GM21786 (cell line): Measurements from ENCODE around the gene PCLAF.
"Not testable (repeated sequence)": the region's sequence is repeated elsewhere in the genome, so short reads cannot be mapped to it uniquely, and the experiment has no call there.

ENCODE experiments used
- ATAC-seq: cut with Tn5 transposase; IDR thresholded peaks from one replicate; pipeline ENCODE4 v1.9.1; 2021; ENCODE audit not compliant: unreplicated experiment

The PCLAF gene

GRCh38 chr15:64381000-64381751, at the start of gene PCLAF:
Gene PCLAF, minus strand, starts transcription at chr15:64381441. Its CDS starts 70 bp downstream, at chr15:64381371.
- ATAC-seq, result peak; percentile 95

- ATAC-seq, result no peak
Measured at GRCh38 chr15:64430000-64430735, 48.9 kb upstream of the PCLAF start.

- no peak for ATAC-seq
Measured at GRCh38 chr15:64429448-64429847, 48.2 kb upstream of the PCLAF start.

GRCh38 chr15:64426845-64427465, 45.7 kb upstream of the PCLAF start:
- no peak for ATAC-seq

GRCh38 chr15:64425221-64425620, 44.0 kb upstream of the PCLAF start:
- ATAC-seq, result no peak

- no peak for ATAC-seq
Measured at GRCh38 chr15:64423970-64424369, 42.7 kb upstream of the PCLAF start.

- ATAC-seq, result no peak
Measured at GRCh38 chr15:64422697-64423096, 41.5 kb upstream of the PCLAF start.

GRCh38 chr15:64412216-64412615, 31.0 kb upstream of the PCLAF start:
- no peak for ATAC-seq

GRCh38 chr15:64400583-64400982, 19.3 kb upstream of the PCLAF start:
- ATAC-seq, result no peak

GRCh38 chr15:64398575-64398974, 17.3 kb upstream of the PCLAF start:
- ATAC-seq, result no peak

GRCh38 chr15:64396789-64397188, 15.5 kb upstream of the PCLAF start:
- ATAC-seq, result no peak

- ATAC-seq, result not testable (repeated sequence)
Measured at GRCh38 chr15:64392471-64392870, 11.2 kb upstream of the PCLAF start.

GRCh38 chr15:64389036-64389435, 7.8 kb upstream of the PCLAF start:
- no peak for ATAC-seq

- peak; percentile 96 for ATAC-seq
Measured at GRCh38 chr15:64387562-64388168, 6.4 kb upstream of the PCLAF start, which contains the start of gene TRIP4. Gene TRIP4, plus strand, starts transcription at chr15:64387836. Its CDS starts 28 bp downstream, at chr15:64387864.

GRCh38 chr15:64386291-64386690, 5.0 kb upstream of the PCLAF start:
- ATAC-seq, result no peak

GRCh38 chr15:64383760-64384159, 2.5 kb upstream of the PCLAF start:
- no peak for ATAC-seq

GRCh38 chr15:64380130-64380870, 941 bp downstream of the PCLAF start:
- ATAC-seq, result not testable (repeated sequence)

GRCh38 chr15:64379216-64379960, 1.9 kb downstream of the PCLAF start:
- ATAC-seq, result no peak

- no peak for ATAC-seq
Measured at GRCh38 chr15:64373360-64373759, 7.9 kb downstream of the PCLAF start.

- not testable (repeated sequence) for ATAC-seq
Measured at GRCh38 chr15:64371383-64371782, 9.9 kb downstream of the PCLAF start.
